Lung (tissue), 12 donors: Measurements from ENCODE around the gene CACNA1I. TPM values are rescaled to one million over a fixed set of nuclear protein-coding genes. Genes with fewer than 3 reads are reported as not detected.

ENCODE experiments used
- ATAC-seq: fragments of 200-7000 bp; cut with Tn5 transposase; one replicate; pipeline ENCODE4 v1.9.1; 2020; ENCODE audit warnings: moderate number of reproducible peaks; ENCODE audit not compliant: insufficient read depth, low FRiP score
- DNase-seq, 3 donors: peaks; one replicate each; pipeline ENCODE4 v3.0.0-alpha.2; 2013 to 2017
- H3K27ac ChIP-seq, 2 donors: one replicate each; pipeline ENCODE4 v1.5.1; 2013; ENCODE audit warnings: mild to moderate bottlenecking in 2 of 2, moderate library complexity in 2 of 2, control low read depth in 1 of 2, inconsistent platforms in 1 of 2, low read depth in 1 of 2, low read length in 1 of 2
- H3K27me3 ChIP-seq, 3 donors: one replicate each; pipeline ENCODE4 v1.5.1; 2013; ENCODE audit warnings: low read length in 2 of 3; ENCODE audit not compliant: control insufficient read depth in 3 of 3, insufficient read depth in 3 of 3
- H3K36me3 ChIP-seq, 4 donors: one replicate each; pipeline ENCODE4 v1.5.1; 2013; ENCODE audit warnings: low read length in 4 of 4, mild to moderate bottlenecking in 1 of 4, moderate library complexity in 1 of 4; ENCODE audit not compliant: control insufficient read depth in 4 of 4, insufficient read depth in 4 of 4
- H3K4me1 ChIP-seq, 5 donors: one replicate each; pipeline ENCODE4 v1.5.1; 2013; ENCODE audit warnings: low read length in 5 of 5, mild to moderate bottlenecking in 2 of 5, moderate library complexity in 1 of 5; ENCODE audit not compliant: control insufficient read depth in 5 of 5, insufficient read depth in 5 of 5
- H3K4me3 ChIP-seq: one replicate; pipeline ENCODE4 v1.5.1; 2013; ENCODE audit warnings: mild to moderate bottlenecking, control low read depth, moderate library complexity
- H3K9ac ChIP-seq, 2 donors: one replicate each; pipeline ENCODE4 v1.5.1; 2013; ENCODE audit warnings: low read length in 2 of 2, control low read depth in 1 of 2; ENCODE audit not compliant: insufficient read depth in 1 of 2
- H3K9me3 ChIP-seq, 4 donors: one replicate each; pipeline ENCODE4 v1.5.1; 2013; ENCODE audit warnings: low read length in 3 of 4, mild to moderate bottlenecking in 1 of 4, moderate library complexity in 1 of 4; ENCODE audit not compliant: control insufficient read depth in 4 of 4, insufficient read depth in 3 of 4
- WGBS, 2 donors: extraction: QIAGEN DNeasy Blood & Tissue Kit; methylation state at CpG; one replicate each; pipeline ENCODE4 v1.1.7; 2013; 5-methylcytosine and 5-hydroxymethylcytosine counted together
- polyA plus RNA-seq, 2 donors: library from polyadenylated mRNA; stranded (reverse); fragments of 200-250 nt; gene quantifications; one replicate each; pipeline ENCODE4 v1.2.1, GENCODE V29; 2013
- total RNA-seq, 2 donors: library from RNA; depleted of rRNA in 1 of 2; stranded (reverse); fragments of >200 nt in 1 of 2; gene quantifications; one replicate each; pipeline ENCODE4 v1.2.1, GENCODE V29; 2014 to 2021
- TF ChIP-seq, protein P1 (sequence below): IDR thresholded peaks from 2 replicates; pipeline ENCODE4 v1.5.1; 2012; ENCODE audit warnings: mild to moderate bottlenecking; ENCODE audit errors: control extremely low read depth, extremely low read depth
- donor health status: control.
- donor health status: control.
- donor health status: Bipolar disorder and iron deficiency.
- donor health status: healthy.
- donor health status: DM: yes; HTN: yes; CAD: no.

CACNA1I gene
- total and polyA plus RNA-seq, 4 donors = 0.07 to 0.22 (median 0.16) TPM

DNA sequence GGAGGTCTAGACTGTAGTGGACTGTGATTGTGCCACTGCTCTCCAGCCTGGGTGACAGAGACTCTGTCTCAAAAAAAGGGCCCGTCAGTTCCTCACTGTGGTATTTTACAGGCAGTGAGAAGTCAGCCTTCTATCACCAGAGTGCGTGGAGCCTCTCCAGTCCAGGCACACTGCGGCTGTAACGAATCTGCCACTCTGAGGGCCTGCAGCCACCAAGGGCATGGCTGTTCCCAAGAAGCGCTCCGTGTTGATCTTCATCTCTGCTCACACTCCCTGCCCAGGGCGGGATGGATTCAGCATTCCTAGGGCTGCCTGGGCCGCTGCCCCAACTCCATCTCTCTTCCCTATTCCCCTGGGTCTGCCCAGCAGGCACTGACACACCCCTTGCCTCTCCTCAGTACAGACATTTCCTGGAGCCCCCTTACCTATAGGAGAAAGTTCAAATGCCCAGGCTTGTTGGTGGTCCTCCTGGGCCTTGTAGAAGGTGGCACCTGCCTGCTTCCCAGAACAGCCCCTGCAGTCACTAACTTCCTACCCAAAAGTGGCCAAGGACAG, 148.4 kb downstream of the CACNA1I start:
- WGBS, 2 donors = 88 to 94% methylated on average over 8 of the region's 8 CpGs
- ATAC-seq = no peak
- Histone ChIP-seq H3K27ac (no peak overlapping the region), H3K9ac (no peak overlapping the region), H3K27me3 (peaks cover 0 to 18% (median 0%) of the 10 kb centered on the region in 3 donors), H3K4me3 (no peak overlapping the region), H3K4me1 (no peaks in the 10 kb centered on the region), H3K9me3 (no peaks in the 10 kb centered on the region), H3K36me3 (no peaks in the 10 kb centered on the region)
- no peak for DNase-seq
- TF ChIP-seq, protein P1, sequence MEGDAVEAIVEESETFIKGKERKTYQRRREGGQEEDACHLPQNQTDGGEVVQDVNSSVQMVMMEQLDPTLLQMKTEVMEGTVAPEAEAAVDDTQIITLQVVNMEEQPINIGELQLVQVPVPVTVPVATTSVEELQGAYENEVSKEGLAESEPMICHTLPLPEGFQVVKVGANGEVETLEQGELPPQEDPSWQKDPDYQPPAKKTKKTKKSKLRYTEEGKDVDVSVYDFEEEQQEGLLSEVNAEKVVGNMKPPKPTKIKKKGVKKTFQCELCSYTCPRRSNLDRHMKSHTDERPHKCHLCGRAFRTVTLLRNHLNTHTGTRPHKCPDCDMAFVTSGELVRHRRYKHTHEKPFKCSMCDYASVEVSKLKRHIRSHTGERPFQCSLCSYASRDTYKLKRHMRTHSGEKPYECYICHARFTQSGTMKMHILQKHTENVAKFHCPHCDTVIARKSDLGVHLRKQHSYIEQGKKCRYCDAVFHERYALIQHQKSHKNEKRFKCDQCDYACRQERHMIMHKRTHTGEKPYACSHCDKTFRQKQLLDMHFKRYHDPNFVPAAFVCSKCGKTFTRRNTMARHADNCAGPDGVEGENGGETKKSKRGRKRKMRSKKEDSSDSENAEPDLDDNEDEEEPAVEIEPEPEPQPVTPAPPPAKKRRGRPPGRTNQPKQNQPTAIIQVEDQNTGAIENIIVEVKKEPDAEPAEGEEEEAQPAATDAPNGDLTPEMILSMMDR = no peak

DNA sequence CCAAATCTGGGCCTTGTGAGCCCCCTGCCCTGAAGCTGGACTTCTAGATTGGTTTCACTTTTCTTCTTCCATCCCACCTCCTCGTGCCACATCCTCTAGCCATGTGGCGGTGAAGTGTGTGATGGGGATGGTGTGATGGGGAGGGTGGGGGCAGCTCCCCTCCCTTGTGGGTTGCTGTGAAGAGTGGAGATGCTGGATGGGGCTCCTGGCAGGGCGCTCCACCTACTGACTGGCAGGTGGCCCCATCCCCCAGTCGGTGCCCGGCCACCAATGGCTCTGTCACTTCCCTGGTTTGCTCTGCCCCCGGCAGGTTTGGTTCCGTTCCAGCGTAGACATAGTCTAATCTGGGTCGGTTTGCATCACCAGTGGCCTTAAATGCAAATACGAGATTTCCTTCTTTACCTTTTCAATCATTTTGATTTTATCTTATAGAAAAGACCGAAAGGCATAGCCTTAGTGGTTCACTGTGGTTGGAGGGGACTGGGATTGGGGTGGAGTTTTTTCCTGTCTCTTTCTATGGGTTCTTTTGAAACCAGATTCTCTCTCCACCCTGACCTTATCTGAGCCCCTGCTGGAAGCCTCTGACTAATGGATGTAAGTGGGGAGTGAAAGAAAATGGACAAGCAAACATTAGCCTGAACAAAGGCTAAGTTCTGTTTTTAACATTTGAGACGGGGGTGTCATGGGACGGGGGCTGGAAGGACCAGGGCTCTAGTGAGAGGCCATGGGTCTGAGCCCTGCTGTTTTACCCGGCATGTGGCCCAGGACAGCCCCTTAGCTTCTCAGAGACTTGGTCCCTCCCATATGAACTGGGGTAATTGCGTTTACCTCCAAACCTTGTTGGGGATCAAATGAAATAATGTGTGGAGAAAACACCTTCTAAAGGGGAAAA, 149.3 kb downstream of the CACNA1I start:
- H3K27me3 ChIP-seq = peaks cover 0 to 16% (median 0%) of the 10 kb centered on the region in 3 donors
- no peak overlapping the region for H3K4me3 ChIP-seq
- TF ChIP-seq, protein P1 = no peak
- no peak overlapping the region for H3K27ac ChIP-seq
- 68 to 81% methylated on average over 15 of the region's 15 CpGs for WGBS, 2 donors
- no peaks in the 10 kb centered on the region for H3K4me1 ChIP-seq
- H3K9me3 ChIP-seq = no peaks in the 10 kb centered on the region
- H3K36me3 ChIP-seq = no peaks in the 10 kb centered on the region
- H3K9ac ChIP-seq = no peak overlapping the region
- DNase-seq (peak in 1 of 3 donors; percentile 4), ATAC-seq (no peak)

DNA sequence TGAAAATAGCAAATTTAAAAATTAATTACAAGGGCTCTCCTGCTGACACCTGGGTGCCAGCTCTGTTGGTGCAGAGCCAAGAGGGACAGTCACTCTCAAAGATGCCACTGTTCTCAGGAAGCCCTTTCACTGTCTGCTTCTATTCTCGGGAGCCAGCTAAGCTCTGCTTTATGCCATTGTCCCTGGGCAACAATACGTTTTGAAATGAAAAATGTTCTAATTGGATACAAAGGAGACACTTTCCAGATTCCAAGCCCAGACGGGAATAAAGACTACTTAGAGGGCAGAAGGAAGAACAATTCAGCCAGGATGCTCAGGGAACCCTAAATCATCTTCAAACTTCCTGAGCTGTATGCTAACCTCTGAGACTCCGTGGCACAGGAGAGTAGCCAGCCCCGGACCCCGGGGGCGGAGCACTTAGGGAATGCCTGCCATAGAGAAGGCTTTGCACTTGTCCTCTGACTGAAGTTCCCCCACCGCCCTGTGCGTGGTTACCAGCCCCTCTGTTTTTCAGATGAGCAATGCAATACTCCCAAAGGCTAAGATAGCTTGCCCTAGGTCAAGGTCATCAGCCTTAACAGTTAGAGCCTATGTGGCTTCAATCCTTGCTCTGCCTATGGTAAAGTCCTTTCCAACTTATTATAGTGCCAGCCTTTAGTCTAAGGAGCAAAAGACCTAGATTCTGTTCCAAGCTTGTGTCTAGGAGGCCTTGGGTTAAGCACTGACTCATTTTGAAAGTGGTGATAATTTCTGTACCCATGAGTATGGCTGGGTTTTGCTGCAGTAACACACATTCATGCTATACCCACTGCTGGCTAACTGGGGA, 150.9 kb downstream of the CACNA1I start:
- no peaks in the 10 kb centered on the region for H3K4me1 ChIP-seq
- no peak overlapping the region for H3K4me3 ChIP-seq
- TF ChIP-seq, protein P1 = no peak
- no peaks in the 10 kb centered on the region for H3K9me3 ChIP-seq
- H3K27ac ChIP-seq = no peak overlapping the region
- peaks cover 0 to 16% (median 0%) of the 10 kb centered on the region in 3 donors for H3K27me3 ChIP-seq
- no peak for DNase-seq
- H3K9ac ChIP-seq = no peak overlapping the region
- no peaks in the 10 kb centered on the region for H3K36me3 ChIP-seq
- no peak for ATAC-seq
- WGBS, 2 donors = 45 to 53% methylated on average over 9 of the region's 9 CpGs
